Gastrocnemius medialis (tissue), 4 donors: Measurements from ENCODE around the gene PLCL2.

Experiments used
- CTCF ChIP-seq, 5 experiments: fragments of 450-650 bp in 3 of 5; fragments of 200-600 bp in 2 of 5; sonication (generic) in 2 of 5; IDR thresholded peaks in 4 of 5; conservative IDR thresholded peaks in 1 of 5; 1 replicate in 4 of 5; 2 replicates in 1 of 5; pipeline ENCODE4 v1.5.1; 2016 to 2019; ENCODE audit warnings: antibody characterized with exemption in 5 of 5, mild to moderate bottlenecking in 3 of 5, moderate library complexity in 3 of 5
- POLR2A ChIP-seq, 2 donors: fragments of 450-650 bp; IDR thresholded peaks; one replicate each; pipeline ENCODE4 v1.6.1; 2017; ENCODE audit warnings: antibody characterized with exemption in 2 of 2, mild to moderate bottlenecking in 2 of 2, moderate library complexity in 2 of 2

- TF ChIP-seq CTCF (IDR thresholded peaks at IDR 0.05 in 4 of 5, conservative IDR thresholded peaks at IDR 0.05 in 1 of 5): no peak
- no peak for TF ChIP-seq POLR2A (IDR thresholded peaks at IDR 0.05)
Observed at GRCh38 chr3:16950282-16950681, 65.5 kb downstream of the PLCL2 start.
